Uterus (tissue), 2 donors: ENCODE data around the gene TEX29.

Source experiments
- CTCF ChIP-seq, 4 experiments: fragments of 200-600 bp in 2 of 4; fragments of 450-650 bp in 2 of 4; sonication (generic) in 2 of 4; IDR thresholded peaks; one replicate each; pipeline ENCODE4 v1.5.1; 2016 to 2019; ENCODE audit warnings: antibody characterized with exemption in 4 of 4, mild to moderate bottlenecking in 2 of 4, moderate library complexity in 1 of 4
- POLR2A ChIP-seq, 2 donors: fragments of 450-650 bp; IDR thresholded peaks; one replicate each; pipeline ENCODE4 v1.6.1; 2016; ENCODE audit warnings: antibody characterized with exemption in 2 of 2, mild to moderate bottlenecking in 1 of 2, moderate library complexity in 1 of 2

DNA sequence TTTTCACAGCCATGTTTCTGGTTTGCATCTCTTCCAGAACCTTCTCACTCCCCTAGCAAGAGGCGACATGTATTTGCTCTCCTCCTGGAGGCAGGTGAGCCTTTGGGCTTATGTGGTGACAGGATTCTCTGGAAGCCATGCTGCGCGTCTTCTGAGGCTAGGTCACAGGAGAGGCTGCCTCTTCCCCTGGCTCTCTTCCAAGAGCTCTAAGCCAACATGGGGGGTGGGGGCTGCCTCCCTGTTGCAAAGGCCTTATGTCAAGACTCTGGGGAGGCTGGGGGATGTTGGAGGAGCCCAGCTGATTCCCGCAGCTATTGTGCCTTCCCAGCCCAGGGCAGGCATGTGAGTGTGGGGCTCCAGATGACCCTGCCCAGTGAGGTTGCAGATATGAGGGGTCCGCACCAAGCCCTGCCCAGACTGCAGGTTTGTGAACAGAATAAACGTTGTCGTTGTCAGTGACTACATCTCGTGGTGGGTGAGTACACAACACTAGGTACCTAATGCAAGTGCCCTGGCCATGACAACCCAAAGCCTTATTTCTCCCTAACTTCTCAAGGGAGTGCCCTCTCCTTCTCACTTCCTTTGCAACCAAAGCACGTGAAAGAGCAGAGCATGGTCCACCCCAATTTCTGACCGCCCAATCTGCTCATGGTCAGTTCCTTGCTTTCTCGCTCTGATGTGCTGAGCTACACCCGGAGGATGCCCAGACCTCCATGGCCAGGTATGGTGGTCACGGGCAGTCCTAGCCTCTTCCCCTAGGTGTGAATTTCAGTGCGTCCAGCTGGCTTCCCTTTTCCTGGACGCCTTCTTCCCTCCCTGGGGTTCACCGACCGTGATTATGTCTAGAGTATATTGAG is 44.9 kb downstream of the TEX29 start:
- no peak for TF ChIP-seq CTCF (IDR thresholded peaks at IDR 0.05)
- no peak for TF ChIP-seq POLR2A (IDR thresholded peaks at IDR 0.05)
